PFSK-1 (cell line): ENCODE measurements around the gene SYT4.

ENCODE experiments used
- POLR2AphosphoS5 ChIP-seq: IDR thresholded peaks from 2 replicates; pipeline ENCODE4 v1.6.1; 2012; ENCODE audit warnings: low read depth, mild to moderate bottlenecking, control low read depth, low read length, moderate library complexity
- TF ChIP-seq, protein P1 (sequence below), 2 experiments: IDR thresholded peaks; 2 replicates each; pipeline versions ENCODE4 v1.6.1 to v1.8.0; 2011 to 2012; ENCODE audit warnings: low read depth in 2 of 2, low read length in 2 of 2, control low read depth in 1 of 2, inconsistent platforms in 1 of 2, mild to moderate bottlenecking in 1 of 2, moderate library complexity in 1 of 2; ENCODE audit not compliant: insufficient read depth in 1 of 2

DNA sequence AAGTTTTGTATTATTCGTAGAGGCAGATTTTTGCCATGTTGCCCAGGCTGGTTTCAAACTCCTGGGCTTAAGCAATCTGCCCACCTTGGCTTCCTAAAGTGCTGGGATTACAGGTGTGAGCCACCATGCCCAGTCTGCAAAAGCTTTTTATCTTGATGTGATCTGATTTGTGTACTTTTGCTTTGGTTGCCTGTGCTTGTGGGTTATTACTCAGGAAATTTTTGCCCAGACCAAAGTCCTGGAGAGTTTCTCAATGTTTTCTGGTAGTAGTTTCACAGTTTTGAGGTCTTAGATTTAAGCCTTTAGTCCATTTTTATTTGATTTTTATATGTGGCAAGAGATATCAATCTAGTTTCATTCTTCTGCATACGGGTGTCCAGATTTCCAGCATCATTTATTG is 42.4 kb downstream of the SYT4 start:
- TF ChIP-seq, protein P1, sequence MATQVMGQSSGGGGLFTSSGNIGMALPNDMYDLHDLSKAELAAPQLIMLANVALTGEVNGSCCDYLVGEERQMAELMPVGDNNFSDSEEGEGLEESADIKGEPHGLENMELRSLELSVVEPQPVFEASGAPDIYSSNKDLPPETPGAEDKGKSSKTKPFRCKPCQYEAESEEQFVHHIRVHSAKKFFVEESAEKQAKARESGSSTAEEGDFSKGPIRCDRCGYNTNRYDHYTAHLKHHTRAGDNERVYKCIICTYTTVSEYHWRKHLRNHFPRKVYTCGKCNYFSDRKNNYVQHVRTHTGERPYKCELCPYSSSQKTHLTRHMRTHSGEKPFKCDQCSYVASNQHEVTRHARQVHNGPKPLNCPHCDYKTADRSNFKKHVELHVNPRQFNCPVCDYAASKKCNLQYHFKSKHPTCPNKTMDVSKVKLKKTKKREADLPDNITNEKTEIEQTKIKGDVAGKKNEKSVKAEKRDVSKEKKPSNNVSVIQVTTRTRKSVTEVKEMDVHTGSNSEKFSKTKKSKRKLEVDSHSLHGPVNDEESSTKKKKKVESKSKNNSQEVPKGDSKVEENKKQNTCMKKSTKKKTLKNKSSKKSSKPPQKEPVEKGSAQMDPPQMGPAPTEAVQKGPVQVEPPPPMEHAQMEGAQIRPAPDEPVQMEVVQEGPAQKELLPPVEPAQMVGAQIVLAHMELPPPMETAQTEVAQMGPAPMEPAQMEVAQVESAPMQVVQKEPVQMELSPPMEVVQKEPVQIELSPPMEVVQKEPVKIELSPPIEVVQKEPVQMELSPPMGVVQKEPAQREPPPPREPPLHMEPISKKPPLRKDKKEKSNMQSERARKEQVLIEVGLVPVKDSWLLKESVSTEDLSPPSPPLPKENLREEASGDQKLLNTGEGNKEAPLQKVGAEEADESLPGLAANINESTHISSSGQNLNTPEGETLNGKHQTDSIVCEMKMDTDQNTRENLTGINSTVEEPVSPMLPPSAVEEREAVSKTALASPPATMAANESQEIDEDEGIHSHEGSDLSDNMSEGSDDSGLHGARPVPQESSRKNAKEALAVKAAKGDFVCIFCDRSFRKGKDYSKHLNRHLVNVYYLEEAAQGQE (IDR thresholded peaks at IDR 0.05; ENCODE audit: insufficient read depth in 1 of 2, low read depth in 2 of 2, low read length in 2 of 2): no peak
- no peak for TF ChIP-seq POLR2AphosphoS5
